Body of pancreas (tissue), 4 donors: ENCODE measurements around the gene DDX21.

Experiments used
- CTCF ChIP-seq, 7 experiments: fragments of 450-650 bp in 4 of 7; fragments of 200-600 bp in 3 of 7; sonication (generic) in 3 of 7; IDR thresholded peaks; one replicate each; pipeline ENCODE4 v1.5.1; 2016 to 2019; ENCODE audit warnings: antibody characterized with exemption in 7 of 7
- POLR2A ChIP-seq, 3 donors: fragments of 450-650 bp; IDR thresholded peaks; one replicate each; pipeline ENCODE4 v1.6.1; 2016; ENCODE audit warnings: antibody characterized with exemption in 3 of 3, mild to moderate bottlenecking in 2 of 3

DNA sequence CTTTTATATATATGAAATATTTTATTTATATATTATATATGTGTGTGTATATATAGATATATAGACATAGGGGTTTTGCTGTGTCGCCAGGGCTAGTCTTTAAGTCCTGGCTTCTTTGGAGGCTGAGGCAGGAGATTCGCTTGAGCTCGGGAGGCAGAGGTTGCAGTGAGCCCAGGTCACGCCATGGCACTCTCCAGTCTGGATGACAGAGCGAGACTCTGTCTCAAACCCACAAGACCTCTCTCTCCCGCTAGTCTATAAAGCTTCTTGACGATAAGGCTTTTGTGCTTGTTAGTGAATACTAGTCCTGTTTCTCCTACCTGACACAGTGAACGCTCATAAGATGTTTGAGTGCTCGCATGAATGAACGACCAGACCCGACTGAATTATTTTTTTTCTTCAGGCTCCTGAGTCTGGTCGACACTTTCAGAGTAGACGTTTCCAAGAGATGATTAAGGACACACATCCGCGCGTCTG, 577 bp upstream of the DDX21 start:
- no peak for TF ChIP-seq CTCF (IDR thresholded peaks at IDR 0.05)
- no peak for TF ChIP-seq POLR2A (IDR thresholded peaks at IDR 0.05)
